ENCODE results near the gene PPP1R37.

GRCh38 chr19:45182758-45183157, 89.8 kb downstream of the PPP1R37 start:
- TF ChIP-seq CTCF (IDR thresholded peaks at IDR 0.05), result no peak
- no peak for TF ChIP-seq POLR2A (IDR thresholded peaks at IDR 0.05)

All from thyroid gland (tissue), 4 donors.